Smooth muscle cell of bladder (primary cell): Measurements from ENCODE around the gene MRPL55. TPM values are rescaled to one million over a fixed set of nuclear protein-coding genes. Genes with fewer than 3 reads are reported as not detected.

ENCODE experiments used
- total RNA-seq: library from RNA; depleted of rRNA; stranded (reverse); fragments of >200 nt; gene quantifications from 2 replicates; pipeline ENCODE4 v1.2.3, GENCODE V29; 2014

Gene MRPL55
- total RNA-seq = 59.3 and 64.9 TPM in 2 replicates

GRCh38 chr1:228109073-228109961, at the start of gene MRPL55:
Gene MRPL55 (minus strand): TSS chr1:228109299. CDS start chr1:228108260, 1,039 bp downstream.

GRCh38 chr1:228149406-228150119, 40.5 kb upstream of the MRPL55 start, which contains the start of gene GJC2:
Gene GJC2 (plus strand): TSS chr1:228149930. CDS start chr1:228157759, 7,829 bp downstream.

GRCh38 chr1:228139931-228140723, 31.0 kb upstream of the MRPL55 start, which contains the start of gene GUK1:
Gene GUK1 (plus strand): TSS chr1:228140279. CDS start chr1:228140303, 24 bp downstream.

DNA sequence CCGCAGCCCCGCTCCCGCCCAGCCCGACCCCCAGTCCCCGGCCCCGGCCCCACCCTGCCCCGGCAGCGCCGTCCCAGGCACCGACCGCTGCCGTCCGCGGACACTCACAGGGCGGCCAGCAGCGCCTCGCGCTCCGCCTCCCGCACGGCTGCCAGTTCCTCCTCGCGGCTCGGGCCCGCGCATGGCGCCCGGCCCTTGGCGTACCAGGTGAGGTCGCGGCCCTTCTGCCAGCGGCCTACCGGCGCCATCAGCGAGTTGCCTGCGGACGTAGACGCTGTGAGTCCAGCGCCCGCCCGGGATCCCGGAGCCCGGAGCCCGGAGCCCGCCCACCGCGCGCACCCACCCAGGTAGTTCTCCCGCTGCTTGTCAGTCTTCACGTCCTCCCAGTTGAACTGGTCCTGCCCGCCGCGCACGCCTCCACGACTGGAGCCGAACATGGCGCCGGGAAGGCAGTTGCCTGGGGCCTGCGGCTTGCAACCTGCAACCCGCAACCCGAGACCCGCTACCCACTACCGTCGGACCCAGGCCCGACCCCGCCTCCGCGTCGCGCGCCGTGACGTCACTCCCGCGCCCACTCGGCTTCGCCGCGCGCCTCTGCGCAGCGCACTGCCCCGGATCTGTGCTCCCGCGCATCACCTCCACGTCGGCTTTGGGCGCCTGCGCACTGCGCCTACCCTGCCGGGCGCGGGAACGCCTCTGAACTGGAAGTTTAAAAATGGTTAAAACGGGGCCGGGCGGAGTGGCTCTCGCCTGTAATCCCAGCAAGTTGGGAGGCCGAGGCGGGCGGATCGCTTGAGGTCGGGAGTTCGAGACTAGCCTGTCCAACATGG, 6.1 kb downstream of the MRPL55 start, which contains the start of gene C1orf35:
C1orf35 (minus strand) TSS at position 535 of the 830 bp plus-strand sequence; CDS start at position 437, 98 bp downstream.

GRCh38 chr1:228082214-228082917, 26.7 kb downstream of the MRPL55 start, which contains the start of gene ARF1:
Gene ARF1 (plus strand): TSS chr1:228082708. CDS start chr1:228097115, 14,407 bp downstream.

Other genes with a start within 250 kb of the MRPL55 start
- gene WNT9A, start 161.4 kb downstream of the MRPL55 start, total RNA-seq = 0.37 and 0.43 TPM in 2 replicates
- gene WNT3A, start 102.3 kb downstream of the MRPL55 start, total RNA-seq = not detected in 2 replicates
- 197 and 272 TPM in 2 replicates for gene ARF1, start 26.6 kb downstream of the MRPL55 start, total RNA-seq
- gene C1orf35, start 6.0 kb downstream of the MRPL55 start, total RNA-seq = 4.8 and 6.0 TPM in 2 replicates
- 420 and 464 TPM in 2 replicates for gene GUK1, start 31.0 kb upstream of the MRPL55 start, total RNA-seq
- gene GJC2, start 40.6 kb upstream of the MRPL55 start, total RNA-seq = 3.4 and 4.3 TPM in 2 replicates
- gene IBA57, start 56.5 kb upstream of the MRPL55 start, total RNA-seq = 2.1 and 3.0 TPM in 2 replicates
- gene OBSCN, start 98.7 kb upstream of the MRPL55 start, total RNA-seq = 7.0 and 7.2 TPM in 2 replicates